Kidney epithelial cell (primary cell): Measurements from ENCODE around the gene NBEAL2. TPM values are rescaled to one million over a fixed set of nuclear protein-coding genes. Genes with fewer than 3 reads are reported as not detected.
A peak's percentile ranks its signal among the peaks of the same experiment; 100 is the strongest.

ENCODE experiments used
- DNase-seq: peaks from one replicate; pipeline ENCODE4 v3.0.0-alpha.2; 2010; ENCODE audit warnings: low read depth
- H3K27me3 ChIP-seq: 2 replicates; pipeline ENCODE4 v1.6.0; 2011; ENCODE audit warnings: low read length; ENCODE audit not compliant: control insufficient read depth, insufficient read depth
- H3K36me3 ChIP-seq: 2 replicates; pipeline ENCODE4 v1.5.1; 2011; ENCODE audit warnings: low read length; ENCODE audit not compliant: control insufficient read depth, insufficient read depth
- H3K4me3 ChIP-seq: 2 replicates; pipeline ENCODE4 v1.5.1; 2011; ENCODE audit warnings: low read depth, mild to moderate bottlenecking, control low read depth, low read length
- CTCF ChIP-seq: IDR thresholded peaks from 2 replicates; pipeline ENCODE4 v1.5.1; 2011; ENCODE audit warnings: mild to moderate bottlenecking, moderate library complexity, low read length, control low read depth, inconsistent platforms; ENCODE audit not compliant: insufficient read depth, poor library complexity, severe bottlenecking
- total RNA-seq: library from RNA; depleted of rRNA; stranded (reverse); fragments of >200 nt; gene quantifications from 2 replicates; pipeline ENCODE4 v1.2.3, GENCODE V29; 2015

NBEAL2 gene
- total RNA-seq, 1 donor from 2014 or later: 37.5 TPM

- peak; percentile 92 for TF ChIP-seq CTCF
- Histone ChIP-seq H3K4me3 (no peak overlapping the region), H3K36me3 (no peaks in the 10 kb centered on the region), H3K27me3 (no peaks in the 10 kb centered on the region)
- DNase-seq: peak; percentile 19
Measured at GRCh38 chr3:46998121-46998851, 18.8 kb downstream of the NBEAL2 start.

- no peak for TF ChIP-seq CTCF
- DNase-seq: no peak
- H3K27me3 ChIP-seq: no peaks in the 10 kb centered on the region
- no peak overlapping the region for H3K4me3 ChIP-seq
- no peaks in the 10 kb centered on the region for H3K36me3 ChIP-seq
Measured at GRCh38 chr3:46998852-46999515, 19.5 kb downstream of the NBEAL2 start.

- no peak for TF ChIP-seq CTCF
- no peaks in the 10 kb centered on the region for H3K36me3 ChIP-seq
- H3K27me3 ChIP-seq: no peaks in the 10 kb centered on the region
- H3K4me3 ChIP-seq: no peak overlapping the region
- no peak for DNase-seq
Measured at GRCh38 chr3:46999516-47000197, 20.2 kb downstream of the NBEAL2 start.

GRCh38 chr3:47000198-47000815 is 20.8 kb downstream of the NBEAL2 start:
- no peak for DNase-seq
- Histone ChIP-seq H3K36me3 (no peaks in the 10 kb centered on the region), H3K27me3 (no peaks in the 10 kb centered on the region), H3K4me3 (no peak overlapping the region)
- TF ChIP-seq CTCF: no peak

- no peak for TF ChIP-seq CTCF
- Histone ChIP-seq H3K27me3 (no peaks in the 10 kb centered on the region), H3K36me3 (no peaks in the 10 kb centered on the region), H3K4me3 (no peak overlapping the region)
- DNase-seq: no peak
Measured at GRCh38 chr3:47000922-47001730, 21.7 kb downstream of the NBEAL2 start.
